ENCODE measurements around the gene CAMTA1.

CAMTA1 gene

GRCh38 chr1:6858596-6858995, 73.3 kb downstream of the CAMTA1 start:
- no peak for DNase-seq

- DNase-seq = no peak
These were observed 74.4 kb downstream of the CAMTA1 start for GRCh38 chr1:6859415-6860343.

GRCh38 chr1:6860401-6860800, 75.1 kb downstream of the CAMTA1 start:
- no peak for DNase-seq

GRCh38 chr1:6861075-6861724, 75.9 kb downstream of the CAMTA1 start:
- DNase-seq = no peak

- no peak for DNase-seq
These were observed 77.7 kb downstream of the CAMTA1 start for GRCh38 chr1:6862906-6863305.

GRCh38 chr1:6864166-6864565, 78.9 kb downstream of the CAMTA1 start:
- no peak for DNase-seq

- no peak for DNase-seq
These were observed 81.6 kb downstream of the CAMTA1 start for GRCh38 chr1:6866825-6867224.

GRCh38 chr1:6867321-6867720, 82.1 kb downstream of the CAMTA1 start:
- DNase-seq = no peak

GRCh38 chr1:6867729-6868659, 82.7 kb downstream of the CAMTA1 start:
- no peak for DNase-seq

GRCh38 chr1:6868660-6869380, 83.6 kb downstream of the CAMTA1 start:
- no peak for DNase-seq

GRCh38 chr1:6869545-6869944, 84.3 kb downstream of the CAMTA1 start:
- DNase-seq = no peak

GRCh38 chr1:6870086-6870485, 84.8 kb downstream of the CAMTA1 start:
- DNase-seq = no peak

GRCh38 chr1:6870571-6870970, 85.3 kb downstream of the CAMTA1 start:
- DNase-seq = no peak

GRCh38 chr1:6871300-6871972, 86.2 kb downstream of the CAMTA1 start:
- DNase-seq = no peak

GRCh38 chr1:6872573-6873261, 87.5 kb downstream of the CAMTA1 start:
- no peak for DNase-seq

GRCh38 chr1:6873298-6874015, 88.2 kb downstream of the CAMTA1 start:
- DNase-seq = no peak

GRCh38 chr1:6874298-6874697, 89.0 kb downstream of the CAMTA1 start:
- no peak for DNase-seq

GRCh38 chr1:6880951-6881690, 95.9 kb downstream of the CAMTA1 start:
- no peak for DNase-seq

- DNase-seq = no peak
These were observed 97.2 kb downstream of the CAMTA1 start for GRCh38 chr1:6882414-6882813.

- DNase-seq = no peak
These were observed 99.4 kb downstream of the CAMTA1 start for GRCh38 chr1:6884652-6885153.

Data from NCI-H1930 (cell line).